GM19328 (cell line): ENCODE data around the gene SDHC.

Experiments used
- ATAC-seq: cut with Tn5 transposase; IDR thresholded peaks from one replicate; pipeline ENCODE4 v1.9.1; 2021; ENCODE audit warnings: mild to moderate bottlenecking, moderate library complexity; ENCODE audit not compliant: unreplicated experiment

The SDHC gene

GRCh38 chr1:161314201-161314981 lies at the start of gene SDHC:
Gene SDHC (plus strand): TSS chr1:161314381. CDS start chr1:161314406, 25 bp downstream.
- ATAC-seq, result peak; percentile 97

- no peak for ATAC-seq
Measured at GRCh38 chr1:161265305-161265704, 48.9 kb upstream of the SDHC start.

GRCh38 chr1:161266202-161266601 lies 48.0 kb upstream of the SDHC start:
- no peak for ATAC-seq

- no peak for ATAC-seq
Measured at GRCh38 chr1:161266836-161267235, 47.3 kb upstream of the SDHC start.

GRCh38 chr1:161267321-161267720 lies 46.9 kb upstream of the SDHC start:
- no peak for ATAC-seq

GRCh38 chr1:161273402-161273801 lies 40.8 kb upstream of the SDHC start:
- no peak for ATAC-seq

GRCh38 chr1:161274874-161275273 lies 39.3 kb upstream of the SDHC start:
- no peak for ATAC-seq

GRCh38 chr1:161282991-161283390 lies 31.2 kb upstream of the SDHC start:
- ATAC-seq, result no peak

GRCh38 chr1:161285113-161285512 lies 29.1 kb upstream of the SDHC start:
- ATAC-seq, result no peak

- ATAC-seq, result no peak
Measured at GRCh38 chr1:161285521-161285920, 28.7 kb upstream of the SDHC start.

GRCh38 chr1:161287482-161288054 lies 26.6 kb upstream of the SDHC start:
- no peak for ATAC-seq

- no peak for ATAC-seq
Measured at GRCh38 chr1:161290779-161291178, 23.4 kb upstream of the SDHC start.

GRCh38 chr1:161297415-161297814 lies 16.8 kb upstream of the SDHC start:
- no peak for ATAC-seq

- ATAC-seq, result no peak
Measured at GRCh38 chr1:161298116-161298515, 16.1 kb upstream of the SDHC start.

- ATAC-seq, result no peak
Measured at GRCh38 chr1:161299347-161299746, 14.8 kb upstream of the SDHC start.

GRCh38 chr1:161300478-161300877 lies 13.7 kb upstream of the SDHC start:
- ATAC-seq, result no peak

GRCh38 chr1:161304927-161305866 lies 9.0 kb upstream of the SDHC start:
- ATAC-seq, result no peak

- ATAC-seq, result no peak
Measured at GRCh38 chr1:161305867-161306519, 8.2 kb upstream of the SDHC start.

GRCh38 chr1:161307230-161307768 lies 6.9 kb upstream of the SDHC start:
- no peak for ATAC-seq

GRCh38 chr1:161307892-161308638 lies 6.1 kb upstream of the SDHC start:
- ATAC-seq, result no peak
